ENCODE results near the gene LINC00632.

DNA sequence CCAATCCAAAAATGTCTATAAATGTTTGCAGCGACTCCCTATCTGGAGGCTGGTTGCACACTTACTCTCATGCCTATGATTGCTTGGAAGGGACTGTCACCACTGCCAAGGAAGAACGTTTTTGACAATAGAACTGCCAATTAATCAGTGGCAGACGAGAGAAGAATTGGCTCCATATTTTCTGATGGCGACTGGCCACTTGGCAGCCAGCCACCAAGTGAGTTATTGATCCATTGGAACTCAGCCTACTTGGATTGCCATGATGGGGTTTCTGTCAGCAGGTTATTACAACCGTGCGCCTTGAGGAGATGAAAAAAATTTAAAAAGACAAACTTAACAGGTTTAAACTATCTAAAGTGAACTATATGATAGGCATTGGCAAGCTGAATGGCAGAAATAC is 47.4 kb downstream of the LINC00632 start:
- TF ChIP-seq, protein P1, sequence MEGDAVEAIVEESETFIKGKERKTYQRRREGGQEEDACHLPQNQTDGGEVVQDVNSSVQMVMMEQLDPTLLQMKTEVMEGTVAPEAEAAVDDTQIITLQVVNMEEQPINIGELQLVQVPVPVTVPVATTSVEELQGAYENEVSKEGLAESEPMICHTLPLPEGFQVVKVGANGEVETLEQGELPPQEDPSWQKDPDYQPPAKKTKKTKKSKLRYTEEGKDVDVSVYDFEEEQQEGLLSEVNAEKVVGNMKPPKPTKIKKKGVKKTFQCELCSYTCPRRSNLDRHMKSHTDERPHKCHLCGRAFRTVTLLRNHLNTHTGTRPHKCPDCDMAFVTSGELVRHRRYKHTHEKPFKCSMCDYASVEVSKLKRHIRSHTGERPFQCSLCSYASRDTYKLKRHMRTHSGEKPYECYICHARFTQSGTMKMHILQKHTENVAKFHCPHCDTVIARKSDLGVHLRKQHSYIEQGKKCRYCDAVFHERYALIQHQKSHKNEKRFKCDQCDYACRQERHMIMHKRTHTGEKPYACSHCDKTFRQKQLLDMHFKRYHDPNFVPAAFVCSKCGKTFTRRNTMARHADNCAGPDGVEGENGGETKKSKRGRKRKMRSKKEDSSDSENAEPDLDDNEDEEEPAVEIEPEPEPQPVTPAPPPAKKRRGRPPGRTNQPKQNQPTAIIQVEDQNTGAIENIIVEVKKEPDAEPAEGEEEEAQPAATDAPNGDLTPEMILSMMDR (IDR thresholded peaks at IDR 0.05; ENCODE audit: low read depth, low read length, missing input control) = no peak
- TF ChIP-seq TAF1 (conservative IDR thresholded peaks at IDR 0.05) (no peak), GABPA (IDR thresholded peaks at IDR 0.05 in 1 of 2, conservative IDR thresholded peaks at IDR 0.05 in 1 of 2) (no peak), RAD21 (IDR thresholded peaks at IDR 0.05) (no peak)

All from liver (tissue), 3 donors.